Measurements from ENCODE around the gene IQGAP1.

GRCh38 chr15:90338532-90338931 lies 49.5 kb upstream of the IQGAP1 start:
- no peak for TF ChIP-seq CTCF (optimal IDR thresholded peaks at IDR 0.05 in 1 of 3, IDR thresholded peaks at IDR 0.05 in 1 of 3, conservative IDR thresholded peaks at IDR 0.05 in 1 of 3; ENCODE audit: extremely low read depth in 1 of 3, insufficient read depth in 2 of 3, low read length in 3 of 3)
- TF ChIP-seq EZH2 (IDR thresholded peaks at IDR 0.05; ENCODE audit: low read length) = no peak
